Stomach (tissue), 9 donors: ENCODE results near the gene ZBTB2. TPM values are rescaled to one million over a fixed set of nuclear protein-coding genes. Genes with fewer than 3 reads are reported as not detected.

Source experiments
- DNase-seq, 2 donors: peaks; one replicate each; pipeline versions ENCODE4 v3.0.0 to v3.0.0-alpha.2; 2013 to 2019
- H3K27ac ChIP-seq, 5 donors: fragments of 200-600 bp in 4 of 5; sonication (generic) in 4 of 5; one replicate each; pipeline ENCODE4 v1.5.1; 2013 to 2019; ENCODE audit warnings: mild to moderate bottlenecking in 1 of 5, moderate library complexity in 1 of 5
- H3K27me3 ChIP-seq, 3 donors: fragments of 200-600 bp; sonication (generic); one replicate each; pipeline ENCODE4 v1.5.1; 2017 to 2019; ENCODE audit warnings: mixed run types in 1 of 3
- H3K36me3 ChIP-seq, 4 donors: fragments of 200-600 bp; sonication (generic); 1 replicate in 3 of 4; 2 replicates in 1 of 4; pipeline ENCODE4 v1.5.1; 2016 to 2019
- H3K4me1 ChIP-seq, 4 donors: fragments of 200-600 bp; sonication (generic); one replicate each; pipeline ENCODE4 v1.5.1; 2016 to 2019
- H3K4me3 ChIP-seq, 4 donors: fragments of 200-600 bp; sonication (generic) in 3 of 4; one replicate each; pipeline ENCODE4 v1.5.1; 2016 to 2019; ENCODE audit warnings: mild to moderate bottlenecking in 1 of 4
- H3K9me3 ChIP-seq, 4 donors: fragments of 200-600 bp; sonication (generic); one replicate each; pipeline ENCODE4 v1.5.1; 2016 to 2019
- CTCF ChIP-seq, 7 experiments: fragments of 450-650 bp in 4 of 7; fragments of 200-600 bp in 3 of 7; sonication (generic) in 3 of 7; IDR thresholded peaks; one replicate each; pipeline ENCODE4 v1.5.1; 2016 to 2019; ENCODE audit warnings: antibody characterized with exemption in 7 of 7, control low read depth in 2 of 7, mild to moderate bottlenecking in 1 of 7
- EP300 ChIP-seq: sonication (generic); formaldehyde crosslinking; IDR thresholded peaks from one replicate; pipeline ENCODE4 v1.6.1; 2017; ENCODE audit warnings: antibody characterized with exemption
- POLR2A ChIP-seq, 4 donors: fragments of 450-650 bp; IDR thresholded peaks; one replicate each; pipeline ENCODE4 v1.6.1; 2016; ENCODE audit warnings: antibody characterized with exemption in 4 of 4, control low read depth in 2 of 4, mild to moderate bottlenecking in 1 of 4, moderate library complexity in 1 of 4
- POLR2AphosphoS5 ChIP-seq, 3 donors: sonication (generic); formaldehyde crosslinking; IDR thresholded peaks; one replicate each; pipeline ENCODE4 v1.6.1; 2016; ENCODE audit warnings: antibody characterized with exemption in 3 of 3
- WGBS, 5 donors: extraction: QIAGEN DNeasy Blood & Tissue Kit in 3 of 5; methylation state at CpG; one replicate each; pipeline versions ENCODE4 v1.1.5 to v1.1.7; 2013 to 2018; 5-methylcytosine and 5-hydroxymethylcytosine counted together
- intact Hi-C: fragments of 100-400 bp; cut with DNase I; formaldehyde crosslinking; loops from one replicate; pipeline ENCODE4 v1.15.1; 2023; ENCODE audit warnings: low total_unique reads
- polyA plus RNA-seq, 3 donors: library from polyadenylated mRNA; stranded (reverse); fragments of 200-250 nt; gene quantifications; one replicate each; pipeline ENCODE4 v1.2.3, GENCODE V29; 2013
- total RNA-seq, 5 donors: library from RNA; depleted of rRNA; stranded (reverse); fragments of >200 nt; gene quantifications; one replicate each; pipeline versions ENCODE4 v1.1.0 to v1.2.3, GENCODE V29; 2014 to 2016
- donor health status: healthy with polysubstance abuse.
- donor health status: Bipolar disorder and iron deficiency.
- donor health status: healthy.

The ZBTB2 gene
- total and polyA plus RNA-seq, 8 donors, result 0.89 to 19.1 (median 7.5) TPM

DNA sequence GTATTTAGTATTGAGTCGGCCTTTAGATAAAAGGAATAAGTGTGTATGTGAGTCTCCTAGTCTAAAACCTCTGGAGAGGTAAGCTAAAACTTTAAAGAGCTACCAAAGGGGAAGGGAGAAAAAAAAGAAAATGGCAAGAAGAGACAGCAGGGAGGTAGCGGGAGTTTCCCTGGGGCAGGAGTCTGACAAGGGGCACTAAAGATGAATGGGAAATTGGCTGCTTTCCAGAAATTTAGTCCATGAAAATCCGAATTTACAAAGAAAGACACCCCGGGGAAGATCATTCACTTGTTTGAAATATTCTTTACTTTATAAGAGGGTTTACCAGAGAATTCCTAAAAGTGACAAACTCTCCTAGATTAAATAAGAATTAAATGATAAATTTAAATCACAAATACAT is 41.3 kb upstream of the ZBTB2 start:
- no peak for DNase-seq
- Histone ChIP-seq H3K27ac (no peak overlapping the region), H3K9me3 (no peaks in the 10 kb centered on the region), H3K4me3 (no peak overlapping the region), H3K4me1 (peaks cover 0 to 9% (median 3%) of the 10 kb centered on the region in 4 donors), H3K27me3 (no peaks in the 10 kb centered on the region), H3K36me3 (peaks cover 5 to 60% (median 54%) of the 10 kb centered on the region in 4 donors)
- intact Hi-C loops, result no loop called here
- WGBS, 5 donors, result 84 to 91% (median 88%) methylated on average over 4 of the region's 4 CpGs
- no peak for TF ChIP-seq POLR2A (IDR thresholded peaks at IDR 0.05)
- TF ChIP-seq POLR2AphosphoS5 (IDR thresholded peaks at IDR 0.05), result no peak
- no peak for TF ChIP-seq EP300
- TF ChIP-seq CTCF (IDR thresholded peaks at IDR 0.05), result no peak

GRCh38 chr6:151431337-151431736 is 40.0 kb upstream of the ZBTB2 start:
- Histone ChIP-seq H3K36me3 (peaks cover 14 to 74% (median 68%) of the 10 kb centered on the region in 4 donors), H3K9me3 (no peaks in the 10 kb centered on the region)
- 90 to 97% (median 93%) methylated on average over 3 of the region's 3 CpGs for WGBS, 5 donors

GRCh38 chr6:151430886-151431285 is 39.5 kb upstream of the ZBTB2 start:
- TF ChIP-seq POLR2A (IDR thresholded peaks at IDR 0.05) (no peak), POLR2AphosphoS5 (IDR thresholded peaks at IDR 0.05) (no peak), EP300 (no peak), CTCF (IDR thresholded peaks at IDR 0.05) (no peak)
- no peak for DNase-seq
- intact Hi-C loops, result no loop called here
- H3K4me1 ChIP-seq, result no peaks in the 10 kb centered on the region
- H3K36me3 ChIP-seq, result peaks cover 14 to 78% (median 72%) of the 10 kb centered on the region in 4 donors
- H3K27me3 ChIP-seq, result no peaks in the 10 kb centered on the region
- H3K9me3 ChIP-seq, result no peaks in the 10 kb centered on the region
- WGBS, 5 donors, result 83 to 96% (median 94%) methylated on average over 3 of the region's 3 CpGs
- no peak overlapping the region for H3K27ac ChIP-seq
- no peak overlapping the region for H3K4me3 ChIP-seq

More at GRCh38 chr6:151431337-151431736, 40.0 kb upstream of the ZBTB2 start:
- DNase-seq, result no peak
- H3K27ac ChIP-seq, result no peak overlapping the region
- TF ChIP-seq EP300 (no peak), CTCF (IDR thresholded peaks at IDR 0.05) (no peak), POLR2A (IDR thresholded peaks at IDR 0.05) (no peak)
- no peak overlapping the region for H3K4me3 ChIP-seq
- intact Hi-C loops, result no loop called here
- H3K27me3 ChIP-seq, result no peaks in the 10 kb centered on the region
- no peaks in the 10 kb centered on the region for H3K4me1 ChIP-seq

GRCh38 chr6:151428093-151428735 is 36.9 kb upstream of the ZBTB2 start:
- Histone ChIP-seq H3K27me3 (no peaks in the 10 kb centered on the region), H3K4me1 (no peaks in the 10 kb centered on the region), H3K36me3 (peaks cover 14 to 100% (median 90%) of the 10 kb centered on the region in 4 donors), H3K9me3 (no peaks in the 10 kb centered on the region), H3K4me3 (no peak overlapping the region), H3K27ac (no peak overlapping the region)
- no peak for DNase-seq
- 91 to 95% (median 92%) methylated on average over 4 of the region's 4 CpGs for WGBS, 5 donors
- intact Hi-C loops, result no loop called here
- TF ChIP-seq POLR2AphosphoS5 (IDR thresholded peaks at IDR 0.05), result no peak
- TF ChIP-seq CTCF (IDR thresholded peaks at IDR 0.05), result no peak
- no peak for TF ChIP-seq POLR2A (IDR thresholded peaks at IDR 0.05)
- no peak for TF ChIP-seq EP300
